H1 (cell line): ENCODE measurements around the gene KRTAP12-2. TPM values are rescaled to one million over a fixed set of nuclear protein-coding genes. Genes with fewer than 3 reads are reported as not detected.

Source experiments
- CTCF ChIA-PET: fragments of 300-600 bp; sonication (Branson Sonifier 250); formaldehyde crosslinking; loops from one replicate; lab custom pipeline; 2021; ENCODE audit not compliant: partially characterized antibody; lab: Charles Lee
- POLR2A ChIA-PET: fragments of 300-600 bp; sonication (Branson Sonifier 250); formaldehyde crosslinking; loops from one replicate; lab custom pipeline; 2021; ENCODE audit warnings: inconsistent platforms; ENCODE audit not compliant: partially characterized antibody; lab: Charles Lee
- DNase-seq, 2 experiments: peaks; one replicate each; pipeline versions ENCODE4 v3.0.0 to v3.0.0-alpha.2; 2010 to 2022; ENCODE audit warnings: low spot score in 2 of 2, low read depth in 1 of 2, mixed read lengths in 1 of 2
- FAIRE-seq: peaks from 2 replicates; lab custom pipeline; 2011; peaks lifted over from hg19 to GRCh38; lab: Jason Lieb, UNC
- H2AFZ ChIP-seq: 2 replicates; pipeline ENCODE4 v1.8.1; 2012; ENCODE audit warnings: low read length, inconsistent platforms
- H2AK5ac ChIP-seq: 2 replicates; pipeline ENCODE4 v1.6.1; 2013; ENCODE audit warnings: low read depth, low read length
- H2BK120ac ChIP-seq: replicated peaks from 2 replicates; pipeline ENCODE3; 2013; ENCODE audit warnings: low read depth, low read length, inconsistent platforms
- H2BK12ac ChIP-seq: 2 replicates; pipeline ENCODE4 v1.6.1; 2013; ENCODE audit warnings: low read depth, low read length
- H2BK15ac ChIP-seq: 2 replicates; pipeline ENCODE4 v1.6.1; 2013; ENCODE audit warnings: low read length
- H2BK20ac ChIP-seq: 2 replicates; pipeline ENCODE4 v1.6.1; 2013; ENCODE audit warnings: low read length
- H2BK5ac ChIP-seq: 2 replicates; pipeline ENCODE4 v1.6.1; 2013; ENCODE audit warnings: low read depth, low read length
- H3K14ac ChIP-seq: 2 replicates; pipeline ENCODE4 v1.6.1; 2013; ENCODE audit warnings: inconsistent platforms; ENCODE audit not compliant: insufficient read length
- H3K18ac ChIP-seq: 2 replicates; pipeline ENCODE4 v1.6.1; 2013; ENCODE audit warnings: low read length; ENCODE audit errors: extremely low read depth
- H3K23ac ChIP-seq: 2 replicates; pipeline ENCODE4 v1.6.1; 2013; ENCODE audit warnings: inconsistent platforms; ENCODE audit not compliant: insufficient read length
- H3K23me2 ChIP-seq: 2 replicates; pipeline ENCODE4 v1.6.1; 2013; ENCODE audit warnings: low read depth, low read length
- H3K27ac ChIP-seq: 2 replicates; pipeline ENCODE4 v1.6.1; 2011; ENCODE audit warnings: low read depth, low read length, inconsistent platforms
- H3K27me3 ChIP-seq, 4 experiments: replicated peaks in 1 of 4; 1 replicate in 1 of 4; 2 replicates in 3 of 4; pipeline versions ENCODE4 v1.6.1 to v1.8.1; 2011 to 2013; ENCODE audit warnings: low read length in 3 of 4, mild to moderate bottlenecking in 3 of 4, inconsistent platforms in 2 of 4, mixed read lengths in 2 of 4, moderate library complexity in 1 of 4; ENCODE audit not compliant: control insufficient read depth in 3 of 4, insufficient read depth in 3 of 4; ENCODE audit errors: extremely low read depth in 1 of 4
- H3K36me3 ChIP-seq, 4 experiments: 2 replicates each; pipeline versions ENCODE4 v1.6.1 to v1.8.1; 2011 to 2013; ENCODE audit warnings: mild to moderate bottlenecking in 4 of 4, low read length in 3 of 4, moderate library complexity in 2 of 4, control low read depth in 1 of 4, inconsistent platforms in 1 of 4; ENCODE audit not compliant: insufficient read depth in 4 of 4, control insufficient read depth in 2 of 4
- H3K4ac ChIP-seq: replicated peaks from 2 replicates; pipeline ENCODE3; 2013; ENCODE audit warnings: low read length, low read depth, mixed read lengths, inconsistent platforms; ENCODE audit not compliant: insufficient read length
- H3K4me1 ChIP-seq, 4 experiments: replicated peaks in 1 of 4; 1 replicate in 1 of 4; 2 replicates in 3 of 4; pipeline versions ENCODE4 v1.6.1 to v1.8.1; 2011 to 2013; ENCODE audit warnings: low read length in 3 of 4, inconsistent platforms in 2 of 4, mixed read lengths in 1 of 4; ENCODE audit not compliant: insufficient read depth in 4 of 4, control insufficient read depth in 3 of 4
- H3K4me2 ChIP-seq, 2 experiments: 2 replicates each; pipeline versions ENCODE4 v1.6.1 to v1.8.1; 2011 to 2013; ENCODE audit warnings: low read depth in 2 of 2, low read length in 2 of 2, control low read depth in 1 of 2, inconsistent platforms in 1 of 2, mild to moderate bottlenecking in 1 of 2; ENCODE audit not compliant: insufficient read depth in 1 of 2
- H3K4me3 ChIP-seq, 4 experiments: fragments of 200-600, 300-600 bp in 1 of 4; sonication (generic), shearing (Covaris generic), sonication (Bioruptor Twin) in 1 of 4; 2 replicates each; pipeline versions ENCODE4 v1.5.1 to v1.8.1; 2011 to 2016; ENCODE audit warnings: low read length in 4 of 4, low read depth in 3 of 4, control low read depth in 2 of 4, inconsistent platforms in 2 of 4, mild to moderate bottlenecking in 2 of 4, mixed read lengths in 1 of 4, moderate library complexity in 1 of 4; ENCODE audit not compliant: insufficient read depth in 2 of 4; ENCODE audit errors: extremely low read depth in 1 of 4
- H3K56ac ChIP-seq: replicated peaks from 2 replicates; pipeline ENCODE3; 2013; ENCODE audit warnings: low read depth, mild to moderate bottlenecking, mixed read lengths, low read length, inconsistent platforms; ENCODE audit not compliant: insufficient read length
- H3K79me1 ChIP-seq: 2 replicates; pipeline ENCODE4 v1.6.1; 2013; ENCODE audit warnings: low read depth, low read length, control low read depth
- H3K79me2 ChIP-seq, 2 experiments: 2 replicates each; pipeline versions ENCODE4 v1.6.1 to v1.8.1; 2012 to 2013; ENCODE audit warnings: low read length in 2 of 2, mild to moderate bottlenecking in 2 of 2, inconsistent platforms in 1 of 2; ENCODE audit not compliant: insufficient read depth in 2 of 2, control insufficient read depth in 1 of 2
- H3K9ac ChIP-seq, 4 experiments: replicated peaks in 1 of 4; 1 replicate in 1 of 4; 2 replicates in 3 of 4; pipeline versions ENCODE4 v1.6.1 to v1.8.1; 2011 to 2013; ENCODE audit warnings: low read depth in 3 of 4, low read length in 3 of 4, control low read depth in 2 of 4, mild to moderate bottlenecking in 2 of 4, moderate library complexity in 2 of 4, inconsistent platforms in 1 of 4; ENCODE audit errors: extremely low read depth in 1 of 4
- H3K9me3 ChIP-seq, 2 experiments: 2 replicates each; pipeline versions ENCODE4 v1.6.1 to v1.8.1; 2012 to 2013; ENCODE audit warnings: mild to moderate bottlenecking in 2 of 2, moderate library complexity in 2 of 2, control low read depth in 1 of 2, inconsistent platforms in 1 of 2, low read depth in 1 of 2, low read length in 1 of 2, mixed read lengths in 1 of 2; ENCODE audit not compliant: insufficient read depth in 2 of 2
- H4K20me1 ChIP-seq, 2 experiments: replicated peaks in 1 of 2; 2 replicates each; pipeline versions ENCODE3 to v1.8.1; 2011 to 2013; ENCODE audit warnings: inconsistent platforms in 2 of 2, low read length in 2 of 2, mild to moderate bottlenecking in 1 of 2; ENCODE audit not compliant: insufficient read depth in 2 of 2, control insufficient read depth in 1 of 2
- H4K5ac ChIP-seq: 2 replicates; pipeline ENCODE4 v1.6.1; 2013; ENCODE audit warnings: low read length, low read depth, mixed read lengths, inconsistent platforms; ENCODE audit not compliant: insufficient read length
- H4K8ac ChIP-seq: 2 replicates; pipeline ENCODE4 v1.8.0; 2013; ENCODE audit warnings: mild to moderate bottlenecking, moderate library complexity, low read length, inconsistent platforms; ENCODE audit not compliant: insufficient read depth; ENCODE audit errors: extremely low read depth
- H4K91ac ChIP-seq: replicated peaks from 2 replicates; pipeline ENCODE3; 2013; ENCODE audit warnings: low read length, mixed read lengths, inconsistent platforms; ENCODE audit not compliant: insufficient read length
- BCL11A ChIP-seq, 2 experiments: IDR thresholded peaks; one replicate each; pipeline ENCODE4 v1.6.1; 2011; ENCODE audit warnings: low read depth in 2 of 2, low read length in 2 of 2, mild to moderate bottlenecking in 2 of 2
- CBX5 ChIP-seq: fragments of 300-800, 300-1000 bp; sonication (generic); IDR thresholded peaks from 2 replicates; pipeline ENCODE4 v1.7.1; 2016; ENCODE audit warnings: antibody characterized with exemption, low read length, low read depth
- JUND ChIP-seq: IDR thresholded peaks from 2 replicates; pipeline ENCODE4 v1.6.1; 2011; ENCODE audit warnings: mild to moderate bottlenecking, improper control_type of control experiment, low read length
- KDM1A ChIP-seq: fragments of 200-600, 300-600 bp; sonication (generic); IDR thresholded peaks from 2 replicates; pipeline ENCODE4 v1.7.1; 2016; ENCODE audit warnings: mild to moderate bottlenecking, low read length, borderline replicate concordance
- KDM4A ChIP-seq: IDR thresholded peaks from one replicate; pipeline ENCODE4 v1.7.1; 2012; ENCODE audit warnings: low read depth, mild to moderate bottlenecking, moderate library complexity, low read length, inconsistent platforms; ENCODE audit not compliant: severe bottlenecking
- KDM5A ChIP-seq: fragments of 200-600 bp; IDR thresholded peaks from 2 replicates; pipeline ENCODE4 v1.7.1; 2012; ENCODE audit warnings: mild to moderate bottlenecking, low read length, inconsistent platforms, mixed read lengths
- POLR2AphosphoS5 ChIP-seq: IDR thresholded peaks from 2 replicates; pipeline ENCODE4 v1.6.1; 2011; ENCODE audit warnings: low read depth, low read length
- RXRA ChIP-seq: IDR thresholded peaks from 2 replicates; pipeline ENCODE4 v1.6.1; 2011; ENCODE audit warnings: low read depth, mild to moderate bottlenecking, low read length, moderate library complexity; ENCODE audit not compliant: insufficient read depth
- SIRT6 ChIP-seq: IDR thresholded peaks from one replicate; pipeline ENCODE4 v1.7.1; 2012; ENCODE audit warnings: low read length, inconsistent platforms
- TAF7 ChIP-seq: optimal IDR thresholded peaks from 2 replicates; pipeline ENCODE3; 2011; ENCODE audit warnings: low read depth, mild to moderate bottlenecking, inconsistent platforms, low read length, moderate library complexity, borderline replicate concordance
- TCF12 ChIP-seq: IDR thresholded peaks from 2 replicates; pipeline ENCODE4 v1.6.1; 2011; ENCODE audit warnings: low read depth, mild to moderate bottlenecking, low read length
- YY1 ChIP-seq: IDR thresholded peaks from 2 replicates; pipeline ENCODE4 v1.6.1; 2011; ENCODE audit warnings: low read depth, mild to moderate bottlenecking, low read length
- WGBS, 2 experiments: shearing (Covaris generic) in 1 of 2; methylation state at CpG; one replicate each; pipeline versions ENCODE4 v1.1.6 to v1.1.7; 2013 to 2015; ENCODE audit warnings: low lambda C conversion rate in 2 of 2, mixed read lengths in 2 of 2, inconsistent platforms in 1 of 2, low coverage in 1 of 2, missing lambda C conversion rate in 1 of 2; ENCODE audit not compliant: insufficient replicate concordance in 2 of 2, insufficient coverage in 1 of 2, insufficient read length in 1 of 2; ENCODE audit errors: extremely low coverage in 1 of 2, missing lambda C conversion rate in 1 of 2; 5-methylcytosine and 5-hydroxymethylcytosine counted together
- polyA plus RNA-seq, 7 experiments: library from polyadenylated mRNA; depleted of rRNA in 3 of 7; stranded (reverse) in 5 of 7; unstranded in 2 of 7; fragments of >200 nt in 5 of 7; fragments of 200-250 nt in 2 of 7; gene quantifications; 1 replicate in 5 of 7; 2 replicates in 1 of 7; 4 replicates in 1 of 7; pipeline versions ENCODE4 v1.2.1 to v1.2.3, GENCODE V29; 2011 to 2013; ENCODE audit warnings: missing spikeins in 2 of 7, mixed read lengths in 2 of 7
- total RNA-seq: library from RNA; stranded (reverse); fragmentation: NEBNext Ultra II Directional; extraction: Animal tissue kit (Norgen Biotek cat#: 25700); gene quantifications from 2 replicates; pipeline ENCODE4 v1.2.1, GENCODE V29; 2021
- TF ChIP-seq, protein P1 (sequence below): IDR thresholded peaks from 2 replicates; pipeline ENCODE4 v1.6.1; 2012; ENCODE audit warnings: low read length, inconsistent platforms

KRTAP12-2 gene
- total and polyA plus RNA-seq, 2 of the 8 experiments (the other 6 are each of a cell fraction or from before 2014, with no cell fraction given) = 0.50 TPM; not detected in 1

DNA sequence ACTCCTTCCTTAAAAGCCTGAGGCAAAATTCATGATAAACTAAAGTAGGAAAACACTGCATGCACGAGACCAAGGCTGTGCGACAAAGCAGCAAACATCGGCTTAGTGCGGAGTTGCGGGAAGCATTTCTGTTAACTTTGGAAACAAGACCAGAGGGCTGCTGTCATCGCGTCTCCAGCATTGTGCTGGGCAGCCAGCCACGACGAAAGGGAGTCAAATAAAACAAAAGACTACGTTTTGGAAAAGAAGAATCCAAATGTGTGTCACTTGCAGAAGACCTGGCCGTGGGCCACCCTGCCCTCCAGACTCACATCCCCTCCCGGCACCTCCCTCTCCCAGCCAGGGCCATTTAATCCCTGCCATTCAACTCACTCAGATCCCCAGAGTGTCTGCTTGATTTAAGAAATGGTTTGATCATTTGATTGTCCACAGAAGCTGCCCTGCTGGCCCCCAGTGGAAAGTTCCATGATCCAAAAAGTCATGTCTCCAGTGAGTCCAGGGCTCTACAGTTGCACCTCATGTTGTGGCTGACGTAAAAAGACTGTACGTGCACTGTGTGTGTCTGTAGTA, 22.9 kb downstream of the KRTAP12-2 start:
- H4K91ac ChIP-seq = no peak overlapping the region
- FAIRE-seq (no peak), DNase-seq (no peak)
- no peaks in the 10 kb centered on the region; the same call in 1 of the 2 replicates for H3K79me1 ChIP-seq
- no peak overlapping the region for H3K4ac ChIP-seq
- no peak overlapping the region for H2AK5ac ChIP-seq
- no peak overlapping the region for H2BK20ac ChIP-seq
- H3K27ac ChIP-seq = no peak overlapping the region
- H3K23me2 ChIP-seq = no peaks in the 10 kb centered on the region; the same call in 1 of the 2 replicates
- no peak overlapping the region for H2BK120ac ChIP-seq
- H2AFZ ChIP-seq = no peak overlapping the region
- peaks cover 0 to 14% (median 4%) of the 10 kb centered on the region in 4 experiments; a peak in 3 of 7 replicates for H3K4me1 ChIP-seq
- H3K9me3 ChIP-seq = peaks cover 3 to 8% of the 10 kb centered on the region in 2 experiments; a peak in 3 of 4 replicates
- H3K4me2 ChIP-seq = no peak overlapping the region
- H3K14ac ChIP-seq = no peak overlapping the region
- H3K9ac ChIP-seq = no peak overlapping the region
- WGBS, 2 experiments = 75% methylated on average over 14 of the region's 14 CpGs; no CpG with 5 or more reads in 1 of the 2 experiments
- H3K36me3 ChIP-seq = no peaks in the 10 kb centered on the region
- H3K18ac ChIP-seq = no peak overlapping the region
- no peak overlapping the region for H4K8ac ChIP-seq
- H4K20me1 ChIP-seq = no peaks in the 10 kb centered on the region
- H4K5ac ChIP-seq = no peak overlapping the region
- H3K23ac ChIP-seq = no peak overlapping the region
- POLR2A ChIA-PET = no interaction called here
- no peak overlapping the region for H2BK12ac ChIP-seq
- no peak overlapping the region for H3K56ac ChIP-seq
- no peaks in the 10 kb centered on the region for H3K79me2 ChIP-seq
- CTCF ChIA-PET = no interaction called here
- no peak overlapping the region for H2BK5ac ChIP-seq
- no peak overlapping the region for H2BK15ac ChIP-seq
- H3K4me3 ChIP-seq = no peak overlapping the region
- H3K27me3 ChIP-seq = no peaks in the 10 kb centered on the region
- TF ChIP-seq, protein P1, sequence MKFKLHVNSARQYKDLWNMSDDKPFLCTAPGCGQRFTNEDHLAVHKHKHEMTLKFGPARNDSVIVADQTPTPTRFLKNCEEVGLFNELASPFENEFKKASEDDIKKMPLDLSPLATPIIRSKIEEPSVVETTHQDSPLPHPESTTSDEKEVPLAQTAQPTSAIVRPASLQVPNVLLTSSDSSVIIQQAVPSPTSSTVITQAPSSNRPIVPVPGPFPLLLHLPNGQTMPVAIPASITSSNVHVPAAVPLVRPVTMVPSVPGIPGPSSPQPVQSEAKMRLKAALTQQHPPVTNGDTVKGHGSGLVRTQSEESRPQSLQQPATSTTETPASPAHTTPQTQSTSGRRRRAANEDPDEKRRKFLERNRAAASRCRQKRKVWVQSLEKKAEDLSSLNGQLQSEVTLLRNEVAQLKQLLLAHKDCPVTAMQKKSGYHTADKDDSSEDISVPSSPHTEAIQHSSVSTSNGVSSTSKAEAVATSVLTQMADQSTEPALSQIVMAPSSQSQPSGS = no peak
- TF ChIP-seq KDM5A (no peak), CBX5 (no peak), BCL11A (IDR thresholded peaks at IDR 0.05; ENCODE audit: low read depth in 2 of 2, low read length in 2 of 2) (no peak), YY1 (no peak), POLR2AphosphoS5 (no peak), RXRA (no peak), JUND (no peak), KDM4A (no peak), TAF7 (no peak), TCF12 (no peak), KDM1A (no peak), SIRT6 (no peak)
